Measurements from ENCODE around the gene RAD50.
"Not testable (repeated sequence)": the region's sequence is repeated elsewhere in the genome, so short reads cannot be mapped to it uniquely, and the experiment has no call there.

The RAD50 gene

GRCh38 chr5:132677682-132678400, 121.1 kb downstream of the RAD50 start:
- no peak for DNase-seq

GRCh38 chr5:132678735-132679134, 122.0 kb downstream of the RAD50 start:
- DNase-seq: no peak

GRCh38 chr5:132679166-132679565, 122.4 kb downstream of the RAD50 start:
- no peak for DNase-seq

GRCh38 chr5:132679717-132680380, 123.1 kb downstream of the RAD50 start:
- DNase-seq: no peak

- no peak for DNase-seq
Observed at GRCh38 chr5:132680780-132681475, 124.2 kb downstream of the RAD50 start.

- no peak for DNase-seq
Observed at GRCh38 chr5:132681476-132681831, 124.7 kb downstream of the RAD50 start.

GRCh38 chr5:132681983-132682382, 125.2 kb downstream of the RAD50 start:
- no peak for DNase-seq

GRCh38 chr5:132684491-132684890, 127.7 kb downstream of the RAD50 start:
- DNase-seq: no peak

GRCh38 chr5:132684922-132685720, 128.3 kb downstream of the RAD50 start:
- DNase-seq: no peak

- DNase-seq: no peak
Observed at GRCh38 chr5:132686193-132686592, 129.4 kb downstream of the RAD50 start.

- DNase-seq: no peak
Observed at GRCh38 chr5:132687995-132688394, 131.2 kb downstream of the RAD50 start.

GRCh38 chr5:132688536-132689339, 132.0 kb downstream of the RAD50 start:
- peak in 1 of 4 experiments; percentile 5 for DNase-seq

- DNase-seq: no peak
Observed at GRCh38 chr5:132689513-132689912, 132.7 kb downstream of the RAD50 start.

- DNase-seq: no peak
Observed at GRCh38 chr5:132690156-132690555, 133.4 kb downstream of the RAD50 start.

GRCh38 chr5:132691755-132692631, 135.2 kb downstream of the RAD50 start:
- DNase-seq: not testable (repeated sequence)

- DNase-seq: no peak
Observed at GRCh38 chr5:132692632-132692967, 135.8 kb downstream of the RAD50 start.
